Suprapubic skin (tissue), 4 donors: ENCODE data around the gene IQGAP3. TPM values are rescaled to one million over a fixed set of nuclear protein-coding genes. Genes with fewer than 3 reads are reported as not detected.

Experiments used
- DNase-seq, 2 donors: peaks; one replicate each; pipeline ENCODE4 v3.0.0-alpha.2; 2019; ENCODE audit warnings: low spot score in 2 of 2
- H3K27ac ChIP-seq: fragments of 200-600 bp; sonication (generic); one replicate; pipeline ENCODE4 v1.5.1; 2019
- H3K27me3 ChIP-seq: fragments of 200-600 bp; sonication (generic); one replicate; pipeline ENCODE4 v1.5.1; 2019
- H3K36me3 ChIP-seq: fragments of 200-600 bp; sonication (generic); one replicate; pipeline ENCODE4 v1.5.1; 2019
- H3K4me1 ChIP-seq: fragments of 200-600 bp; sonication (generic); one replicate; pipeline ENCODE4 v1.5.1; 2019
- H3K4me3 ChIP-seq: fragments of 200-600 bp; sonication (generic); one replicate; pipeline ENCODE4 v1.5.1; 2019; ENCODE audit warnings: mild to moderate bottlenecking
- H3K9me3 ChIP-seq: fragments of 200-600 bp; sonication (generic); one replicate; pipeline ENCODE4 v1.5.1; 2019
- EP300 ChIP-seq: sonication (generic); formaldehyde crosslinking; IDR thresholded peaks from one replicate; pipeline ENCODE4 v1.6.1; 2017; ENCODE audit warnings: antibody characterized with exemption
- POLR2A ChIP-seq, 2 donors: fragments of 450-650 bp; IDR thresholded peaks; one replicate each; pipeline ENCODE4 v1.6.1; 2017; ENCODE audit warnings: antibody characterized with exemption in 2 of 2, mild to moderate bottlenecking in 2 of 2, moderate library complexity in 2 of 2
- POLR2AphosphoS5 ChIP-seq, 3 donors: sonication (generic); formaldehyde crosslinking; IDR thresholded peaks; one replicate each; pipeline ENCODE4 v1.6.1; 2017; ENCODE audit warnings: antibody characterized with exemption in 3 of 3
- WGBS: methylation state at CpG from one replicate; pipeline ENCODE4 v1.1.5; 2018; 5-methylcytosine and 5-hydroxymethylcytosine counted together
- total RNA-seq, 4 donors: library from RNA; depleted of rRNA; stranded (reverse); fragments of >200 nt; gene quantifications; one replicate each; pipeline ENCODE4 v1.1.0, GENCODE V29; 2016
- TF ChIP-seq, protein P1 (sequence below), 2 donors: fragments of 200-600 bp in 1 of 2; fragments of 450-650 bp in 1 of 2; sonication (generic) in 1 of 2; IDR thresholded peaks; one replicate each; pipeline ENCODE4 v1.5.1; 2016 to 2019; ENCODE audit warnings: antibody characterized with exemption in 2 of 2, mild to moderate bottlenecking in 1 of 2, moderate library complexity in 1 of 2

IQGAP3 gene
- total RNA-seq, 4 donors from 2014 or later: 2.2 to 5.7 (median 4.5) TPM

DNA sequence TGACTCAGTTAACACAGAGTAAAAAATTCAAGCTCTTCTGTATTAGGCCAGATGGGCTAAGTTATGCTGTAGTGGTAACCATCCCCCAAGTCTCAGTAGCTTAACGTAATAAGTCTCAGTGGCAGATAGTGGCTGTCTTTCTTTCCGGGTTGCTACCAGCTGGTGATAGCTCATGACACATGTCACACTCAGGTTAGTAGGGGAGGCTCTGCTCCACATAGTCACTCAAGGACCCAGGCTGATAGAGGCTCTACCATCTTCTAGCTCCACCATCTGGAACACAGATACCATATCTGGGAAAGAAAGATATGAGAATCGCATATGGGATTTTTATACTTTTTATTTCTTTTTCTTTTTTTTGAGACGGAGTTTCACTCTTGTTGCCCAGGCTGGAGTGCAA, 55.5 kb downstream of the IQGAP3 start:
- H3K27me3 ChIP-seq: no peaks in the 10 kb centered on the region
- TF ChIP-seq, protein P1, sequence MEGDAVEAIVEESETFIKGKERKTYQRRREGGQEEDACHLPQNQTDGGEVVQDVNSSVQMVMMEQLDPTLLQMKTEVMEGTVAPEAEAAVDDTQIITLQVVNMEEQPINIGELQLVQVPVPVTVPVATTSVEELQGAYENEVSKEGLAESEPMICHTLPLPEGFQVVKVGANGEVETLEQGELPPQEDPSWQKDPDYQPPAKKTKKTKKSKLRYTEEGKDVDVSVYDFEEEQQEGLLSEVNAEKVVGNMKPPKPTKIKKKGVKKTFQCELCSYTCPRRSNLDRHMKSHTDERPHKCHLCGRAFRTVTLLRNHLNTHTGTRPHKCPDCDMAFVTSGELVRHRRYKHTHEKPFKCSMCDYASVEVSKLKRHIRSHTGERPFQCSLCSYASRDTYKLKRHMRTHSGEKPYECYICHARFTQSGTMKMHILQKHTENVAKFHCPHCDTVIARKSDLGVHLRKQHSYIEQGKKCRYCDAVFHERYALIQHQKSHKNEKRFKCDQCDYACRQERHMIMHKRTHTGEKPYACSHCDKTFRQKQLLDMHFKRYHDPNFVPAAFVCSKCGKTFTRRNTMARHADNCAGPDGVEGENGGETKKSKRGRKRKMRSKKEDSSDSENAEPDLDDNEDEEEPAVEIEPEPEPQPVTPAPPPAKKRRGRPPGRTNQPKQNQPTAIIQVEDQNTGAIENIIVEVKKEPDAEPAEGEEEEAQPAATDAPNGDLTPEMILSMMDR (IDR thresholded peaks at IDR 0.05): no peak
- no peak for TF ChIP-seq POLR2AphosphoS5 (IDR thresholded peaks at IDR 0.05)
- no peak for TF ChIP-seq POLR2A (IDR thresholded peaks at IDR 0.05)
- no peak for TF ChIP-seq EP300
- H3K4me3 ChIP-seq: no peak overlapping the region
- WGBS: 85% methylated on average over 4 of the region's 4 CpGs
- H3K9me3 ChIP-seq: no peaks in the 10 kb centered on the region
- H3K36me3 ChIP-seq: no peaks in the 10 kb centered on the region
- DNase-seq: no peak
- H3K4me1 ChIP-seq: no peaks in the 10 kb centered on the region
- no peak overlapping the region for H3K27ac ChIP-seq

DNA sequence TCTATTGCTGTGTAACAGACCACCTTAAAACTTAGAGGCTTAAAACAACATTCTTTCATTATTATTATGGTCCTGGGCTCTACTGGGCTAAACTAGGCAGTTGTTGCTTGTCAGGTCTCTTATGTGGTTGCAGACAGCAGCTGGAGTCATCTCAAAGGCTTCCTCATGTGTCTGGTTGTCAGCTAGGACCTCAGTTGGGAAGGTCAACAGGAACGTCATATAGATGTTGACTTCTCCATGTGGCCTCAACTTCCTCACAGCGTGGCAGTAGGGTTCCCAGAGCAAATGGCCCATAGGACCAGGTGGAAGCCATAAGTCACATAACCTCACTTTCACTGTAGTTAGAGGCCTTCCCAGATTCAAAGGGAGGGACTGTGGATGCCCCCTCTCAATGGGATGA, 56.4 kb downstream of the IQGAP3 start:
- H3K4me3 ChIP-seq: no peak overlapping the region
- WGBS: 50% methylated on average over 2 of the region's 2 CpGs
- no peaks in the 10 kb centered on the region for H3K27me3 ChIP-seq
- TF ChIP-seq POLR2A (IDR thresholded peaks at IDR 0.05) (no peak), POLR2AphosphoS5 (IDR thresholded peaks at IDR 0.05) (no peak), EP300 (no peak)
- TF ChIP-seq, protein P1 (IDR thresholded peaks at IDR 0.05): no peak
- DNase-seq: no peak
- no peaks in the 10 kb centered on the region for H3K9me3 ChIP-seq
- H3K4me1 ChIP-seq: peaks cover 4% of the 10 kb centered on the region
- H3K36me3 ChIP-seq: no peaks in the 10 kb centered on the region
- H3K27ac ChIP-seq: no peak overlapping the region

DNA sequence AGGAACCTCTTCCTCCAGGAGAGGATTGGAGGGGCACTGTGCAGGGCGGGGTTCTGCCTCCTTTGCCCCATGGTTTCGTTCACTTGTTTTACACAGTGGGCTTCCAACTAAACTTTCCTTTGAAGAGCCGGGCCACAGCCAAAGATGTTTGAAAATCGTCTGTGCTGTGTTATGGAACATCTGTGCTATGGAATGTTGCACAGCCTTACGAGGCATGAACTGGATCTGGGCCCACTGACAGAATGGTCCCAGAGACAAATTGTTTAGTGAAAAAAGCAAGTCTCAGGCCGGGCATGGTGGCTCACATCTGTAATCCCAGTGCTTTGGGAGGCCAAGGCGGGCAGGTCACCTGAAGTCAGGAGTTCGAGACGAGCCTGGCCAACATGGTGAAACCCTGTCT, 59.2 kb downstream of the IQGAP3 start:
- Histone ChIP-seq H3K27ac (no peak overlapping the region), H3K4me1 (peaks cover 32% of the 10 kb centered on the region), H3K9me3 (no peaks in the 10 kb centered on the region), H3K4me3 (no peak overlapping the region), H3K27me3 (no peaks in the 10 kb centered on the region), H3K36me3 (no peaks in the 10 kb centered on the region)
- DNase-seq: no peak
- TF ChIP-seq EP300 (no peak), POLR2AphosphoS5 (IDR thresholded peaks at IDR 0.05) (no peak), POLR2A (IDR thresholded peaks at IDR 0.05) (no peak)
- TF ChIP-seq, protein P1 (IDR thresholded peaks at IDR 0.05): no peak
- 68% methylated on average over 9 of the region's 9 CpGs for WGBS

DNA sequence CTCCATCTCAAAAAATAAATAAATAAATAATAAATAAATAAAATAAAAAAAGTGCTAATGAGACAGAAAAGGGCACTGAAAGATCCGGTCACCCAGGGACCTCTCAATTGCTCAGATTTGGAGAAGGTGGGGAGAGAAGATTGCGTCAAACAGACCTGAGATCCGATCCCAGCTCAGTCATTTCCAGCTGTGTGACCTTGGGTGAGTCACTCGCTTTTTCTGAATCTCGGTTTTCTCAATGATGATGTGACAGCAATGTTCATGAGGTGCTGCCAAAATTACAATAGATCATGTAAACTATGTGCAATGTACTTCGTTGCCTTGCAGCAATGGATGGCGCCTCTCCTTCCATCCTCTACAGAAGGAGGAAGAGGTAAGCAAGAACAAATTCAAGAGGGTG, 60.7 kb downstream of the IQGAP3 start:
- H3K4me1 ChIP-seq: peaks cover 36% of the 10 kb centered on the region
- H3K4me3 ChIP-seq: no peak overlapping the region
- no peak for DNase-seq
- H3K27me3 ChIP-seq: no peaks in the 10 kb centered on the region
- peak overlapping the region; percentile 84 for H3K27ac ChIP-seq
- no peaks in the 10 kb centered on the region for H3K36me3 ChIP-seq
- 82% methylated on average over 7 of the region's 7 CpGs for WGBS
- H3K9me3 ChIP-seq: no peaks in the 10 kb centered on the region
- TF ChIP-seq, protein P1 (IDR thresholded peaks at IDR 0.05): no peak
- TF ChIP-seq EP300 (no peak), POLR2AphosphoS5 (IDR thresholded peaks at IDR 0.05) (no peak), POLR2A (IDR thresholded peaks at IDR 0.05) (no peak)

DNA sequence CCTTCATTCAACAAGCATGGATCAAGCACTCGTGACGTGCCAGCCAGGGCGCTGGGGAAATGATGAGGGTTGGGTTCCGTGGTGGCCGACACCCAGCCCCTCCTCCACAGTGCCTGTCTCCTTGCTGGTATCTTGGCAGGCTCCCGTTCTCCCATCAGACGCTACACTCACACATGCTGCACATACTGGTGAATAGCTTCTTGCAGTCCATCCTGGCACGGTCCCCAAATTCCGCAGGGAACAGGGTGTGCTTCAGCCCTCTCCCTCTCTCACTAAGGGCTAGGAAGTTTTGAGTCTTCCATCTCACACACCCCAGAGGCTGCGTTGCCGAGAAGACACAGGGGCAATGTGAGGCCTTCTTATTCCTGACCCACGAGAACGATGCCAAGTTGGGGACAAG, 61.7 kb downstream of the IQGAP3 start:
- WGBS: 40% methylated on average over 13 of the region's 13 CpGs
- Histone ChIP-seq H3K27ac (peak overlapping the region; percentile 84), H3K36me3 (no peaks in the 10 kb centered on the region), H3K4me1 (peaks cover 39% of the 10 kb centered on the region), H3K4me3 (no peak overlapping the region), H3K9me3 (no peaks in the 10 kb centered on the region), H3K27me3 (no peaks in the 10 kb centered on the region)
- DNase-seq: peak; percentile 91 to 93
- peak; percentile 89 for TF ChIP-seq EP300
- TF ChIP-seq, protein P1 (IDR thresholded peaks at IDR 0.05): no peak
- peak in 1 of 3 donors; percentile 85 for TF ChIP-seq POLR2AphosphoS5 (IDR thresholded peaks at IDR 0.05)
